NCI-H2196 treated with DMSO at 0.1 percent for 48 hours (cell line): Measurements from ENCODE around the gene IPO13.

Experiments
- DNase-seq: peaks from one replicate; lab custom pipeline; 2025; ENCODE audit not compliant: unreplicated experiment; lab: John Stamatoyannopoulos, UW

IPO13 gene

GRCh38 chr1:43947874-43948437 is 1.2 kb downstream of the IPO13 start:
- DNase-seq: no peak

GRCh38 chr1:43949678-43950077 is 2.9 kb downstream of the IPO13 start:
- DNase-seq: no peak

GRCh38 chr1:43951021-43951985 is 4.6 kb downstream of the IPO13 start:
- no peak for DNase-seq

GRCh38 chr1:43952731-43953346 is 6.1 kb downstream of the IPO13 start:
- DNase-seq: peak; percentile 77

- DNase-seq: no peak
Measured at GRCh38 chr1:43953361-43953760, 6.6 kb downstream of the IPO13 start.

GRCh38 chr1:43954036-43954435 is 7.3 kb downstream of the IPO13 start:
- no peak for DNase-seq

GRCh38 chr1:43956234-43956633 is 9.5 kb downstream of the IPO13 start:
- no peak for DNase-seq

GRCh38 chr1:43957407-43958040 is 10.8 kb downstream of the IPO13 start:
- no peak for DNase-seq

- DNase-seq: no peak
Measured at GRCh38 chr1:43958351-43959255, 11.9 kb downstream of the IPO13 start.

GRCh38 chr1:43960798-43961197 is 14.0 kb downstream of the IPO13 start:
- no peak for DNase-seq

GRCh38 chr1:43961692-43962091 is 14.9 kb downstream of the IPO13 start:
- no peak for DNase-seq

GRCh38 chr1:43962324-43962723 is 15.6 kb downstream of the IPO13 start:
- DNase-seq: no peak

GRCh38 chr1:43963006-43963405 is 16.3 kb downstream of the IPO13 start:
- no peak for DNase-seq

- no peak for DNase-seq
Measured at GRCh38 chr1:43963890-43964289, 17.1 kb downstream of the IPO13 start.

- DNase-seq: no peak
Measured at GRCh38 chr1:43965316-43965715, 18.6 kb downstream of the IPO13 start.

- DNase-seq: no peak
Measured at GRCh38 chr1:43968348-43968948, 21.7 kb downstream of the IPO13 start.

- no peak for DNase-seq
Measured at GRCh38 chr1:43969416-43969745, 22.6 kb downstream of the IPO13 start.

- peak; percentile 93 for DNase-seq
Measured at GRCh38 chr1:43969746-43970466, 23.2 kb downstream of the IPO13 start, which contains the start of gene DPH2. TSS of gene DPH2 (plus strand) at chr1:43970010. CDS start at chr1:43970176, 166 bp downstream.

- DNase-seq: no peak
Measured at GRCh38 chr1:43970502-43970901, 23.8 kb downstream of the IPO13 start.
